NCI-H460 (cell line): Measurements from ENCODE around the gene CEBPE. TPM values are rescaled to one million over a fixed set of nuclear protein-coding genes. Genes with fewer than 3 reads are reported as not detected.

ENCODE experiments used
- DNase-seq: peaks from one replicate; pipeline ENCODE4 v3.0.0-alpha.2; 2016; ENCODE audit warnings: low read depth; ENCODE audit errors: extremely low read depth
- small RNA-seq, 2 experiments: library from RNA; depleted of rRNA; stranded (forward); fragments of <200 nt; gene quantifications; one replicate each; pipeline ENCODE3, GENCODE V24; 2014
- total RNA-seq: library from RNA; depleted of rRNA; stranded (reverse); fragments of >200 nt; shearing (Covaris generic); gene quantifications from 2 replicates; pipeline ENCODE4 v1.2.3, GENCODE V29; 2014; rRNA removed

Gene CEBPE
- total RNA-seq, 1 experiment from 2014 or later = not detected

GRCh38 chr14:23086565-23086964, 32.5 kb downstream of the CEBPE start:
- DNase-seq = no peak

DNA sequence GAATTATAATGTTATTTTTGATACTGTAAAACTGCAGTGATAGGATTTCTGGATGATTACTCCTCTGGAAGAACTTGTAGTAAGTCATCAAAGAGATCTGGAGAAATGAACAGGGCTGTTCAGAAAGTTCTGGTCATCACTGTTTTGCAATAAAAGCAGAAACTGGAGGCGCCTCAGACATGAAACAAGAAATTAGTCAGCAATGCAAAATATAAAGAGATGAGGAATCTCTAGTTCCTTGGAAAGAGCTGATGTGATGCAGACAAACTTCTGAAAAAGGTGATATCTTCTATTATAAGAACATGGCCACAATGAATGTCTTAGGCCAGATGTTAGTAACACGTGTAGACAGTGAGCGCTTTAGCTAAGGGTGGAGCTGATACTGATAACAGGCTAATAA, 33.6 kb downstream of the CEBPE start:
- DNase-seq = no peak

GRCh38 chr14:23080474-23080873, 38.6 kb downstream of the CEBPE start:
- no peak for DNase-seq

DNA sequence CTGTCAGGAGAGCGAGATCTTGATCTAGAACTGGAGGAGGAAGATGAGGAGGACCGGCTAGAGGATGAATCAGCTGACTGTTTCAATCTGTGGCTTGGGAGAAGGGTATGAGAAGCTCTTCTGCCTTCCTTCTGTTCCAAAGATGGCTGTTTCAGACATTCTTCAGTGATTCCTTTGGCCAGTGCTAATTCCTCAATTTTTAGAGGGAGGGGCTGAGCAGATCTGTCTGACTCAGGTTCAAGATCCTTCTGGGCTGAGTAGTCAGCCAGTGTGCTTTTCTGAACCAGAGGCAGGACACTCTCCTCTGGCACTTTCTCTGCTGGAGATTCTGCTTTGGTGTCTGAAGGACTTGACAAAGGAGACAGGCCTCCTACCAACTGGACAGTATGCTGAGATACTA, 39.3 kb downstream of the CEBPE start:
- DNase-seq = no peak

DNA sequence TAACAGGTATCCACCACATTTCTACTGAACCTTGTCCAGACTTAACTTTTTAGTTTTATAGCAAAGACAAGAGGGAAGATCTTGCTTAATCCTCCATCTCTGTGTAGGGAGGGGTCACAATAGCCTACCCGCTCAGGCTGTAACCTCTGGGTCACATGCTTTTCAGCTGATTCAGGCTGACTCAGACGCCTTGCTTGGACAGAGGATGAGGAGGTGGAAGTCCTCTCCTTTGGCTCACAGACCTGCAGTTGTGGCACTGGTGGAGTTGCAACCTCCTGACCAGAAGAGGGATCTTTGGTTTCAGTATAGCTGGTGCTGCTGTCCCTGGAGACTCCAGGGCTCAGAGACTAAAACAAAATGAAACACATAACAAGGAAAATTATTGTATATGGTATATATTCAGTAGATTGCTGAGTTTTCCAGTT, 40.4 kb downstream of the CEBPE start:
- peak; percentile 78 for DNase-seq

DNA sequence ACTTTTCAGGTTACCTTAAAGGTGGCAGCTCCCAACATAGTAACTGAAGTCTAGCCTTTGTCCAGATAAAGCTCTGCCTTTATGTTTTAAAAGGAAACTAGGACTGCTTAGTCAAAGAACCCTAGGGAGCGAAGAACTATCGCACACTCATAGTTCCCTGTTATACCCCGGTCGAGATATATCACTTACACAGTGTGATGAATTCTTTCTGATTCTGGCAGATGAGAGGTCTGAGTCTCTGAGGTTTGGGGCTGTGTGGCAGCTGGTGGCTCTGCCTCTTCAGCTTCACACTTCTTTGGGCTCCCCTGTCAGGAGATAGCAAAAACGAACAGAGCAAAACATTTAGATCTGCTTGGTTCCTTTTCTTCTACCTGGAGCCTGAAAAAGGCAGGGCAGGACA, 41.1 kb downstream of the CEBPE start:
- no peak for DNase-seq

- no peak for DNase-seq
Observed at GRCh38 chr14:23076785-23077408, 42.2 kb downstream of the CEBPE start.

DNA sequence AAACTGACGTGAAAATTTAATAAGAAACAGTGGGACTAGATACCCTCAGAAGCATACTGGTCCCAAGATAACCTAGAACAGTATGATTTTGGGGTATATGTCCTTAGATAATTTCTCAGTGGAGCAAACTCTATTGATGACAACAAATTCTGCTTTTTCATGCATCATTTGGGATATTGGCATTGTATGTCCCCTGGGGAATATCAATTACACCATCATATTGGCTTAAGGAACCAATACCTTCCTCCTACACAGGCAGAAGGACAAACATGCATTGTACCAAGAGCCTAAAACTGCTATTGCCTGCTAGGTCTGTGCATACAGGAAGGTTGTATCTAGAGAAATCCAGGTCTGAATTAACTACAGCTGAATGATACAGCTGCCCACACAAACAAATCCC, 44.1 kb downstream of the CEBPE start:
- DNase-seq = no peak

DNA sequence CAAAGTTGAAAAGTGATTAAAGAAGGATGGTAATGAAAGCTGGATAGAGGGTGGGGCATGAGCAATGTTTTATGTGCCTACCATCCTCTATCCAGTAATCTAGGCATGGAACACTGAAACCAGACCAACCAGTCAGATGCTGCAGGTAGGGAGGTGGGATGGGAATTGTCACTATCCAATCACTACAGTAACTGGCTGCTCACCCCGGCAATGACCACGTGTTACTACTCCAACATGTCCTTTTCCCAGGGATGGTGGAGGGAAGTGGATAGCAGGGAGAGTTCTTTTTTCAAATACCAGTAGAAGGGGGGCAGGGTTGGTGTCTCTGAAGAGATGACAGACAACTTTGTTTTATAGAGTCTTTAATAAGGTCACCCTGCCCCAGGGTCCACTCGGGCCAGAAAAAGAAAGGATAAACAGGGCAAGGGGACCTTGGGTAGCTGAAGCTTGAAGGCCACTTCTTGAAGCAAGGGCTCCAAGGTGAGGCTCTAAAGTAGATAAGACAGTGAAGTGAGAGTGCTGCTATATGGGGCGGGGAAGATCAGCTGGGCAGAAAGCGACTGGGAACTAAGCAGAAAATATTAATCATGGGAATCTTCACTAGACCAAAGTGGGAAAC, 47.0 kb downstream of the CEBPE start:
- no peak for DNase-seq

GRCh38 chr14:23071244-23071920, 47.7 kb downstream of the CEBPE start:
- DNase-seq = peak; percentile 83

GRCh38 chr14:23070262-23071129, 48.6 kb downstream of the CEBPE start:
- no peak for DNase-seq

- DNase-seq = no peak
Observed at GRCh38 chr14:23069413-23069806, 49.6 kb downstream of the CEBPE start.

GRCh38 chr14:23068789-23069412, 50.2 kb downstream of the CEBPE start:
- peak; percentile 92 for DNase-seq

- no peak for DNase-seq
Observed at GRCh38 chr14:23067847-23068788, 50.9 kb downstream of the CEBPE start.

Small RNAs within 50 kb of the gene (small RNA-seq; reads per million reads assigned to genes)
- gene RNU6-1138P = 0 reads per million in 2 experiments

Other genes with a start within 250 kb of the CEBPE start
- 102 and 107 TPM in 2 replicates for gene LRP10, start 247.5 kb downstream of the CEBPE start, total RNA-seq
- 0.32 and 0.37 TPM in 2 replicates for gene REM2, start 236.0 kb downstream of the CEBPE start, total RNA-seq
- 54.4 and 64.8 TPM in 2 replicates for gene RBM23, start 200.1 kb downstream of the CEBPE start, total RNA-seq
- gene PRMT5, start 189.9 kb downstream of the CEBPE start, total RNA-seq = 147 and 170 TPM in 2 replicates
- gene HAUS4, start 162.2 kb downstream of the CEBPE start, total RNA-seq = 77.6 and 81.7 TPM in 2 replicates
- 61.0 and 75.1 TPM in 2 replicates for gene AJUBA, start 136.7 kb downstream of the CEBPE start, total RNA-seq
- gene C14orf93, start 109.1 kb downstream of the CEBPE start, total RNA-seq = 12.8 and 15.1 TPM in 2 replicates
- gene PSMB5, start 84.4 kb downstream of the CEBPE start, total RNA-seq = 191 and 254 TPM in 2 replicates
- not detected in 2 replicates for gene PSMB11, start 77.0 kb downstream of the CEBPE start, total RNA-seq
- gene CDH24, start 61.7 kb downstream of the CEBPE start, total RNA-seq = 4.4 and 4.6 TPM in 2 replicates
- gene ACIN1, start 24.1 kb downstream of the CEBPE start, total RNA-seq = 73.8 and 92.9 TPM in 2 replicates
- 41.5 and 45.7 TPM in 2 replicates for gene C14orf119, start 23.8 kb downstream of the CEBPE start, total RNA-seq
- gene CIROP, start 14.3 kb downstream of the CEBPE start, total RNA-seq = not detected in 2 replicates
- gene SLC7A8, start 64.4 kb upstream of the CEBPE start, total RNA-seq = 1.0 and 1.1 TPM in 2 replicates
- not detected in 2 replicates for gene RNF212B, start 118.7 kb upstream of the CEBPE start, total RNA-seq
- gene HOMEZ, start 166.9 kb upstream of the CEBPE start, total RNA-seq = 7.1 and 7.8 TPM in 2 replicates
- 6.8 and 7.5 TPM in 2 replicates for gene PPP1R3E, start 183.6 kb upstream of the CEBPE start, total RNA-seq
- gene BCL2L2, start 187.6 kb upstream of the CEBPE start, total RNA-seq = 21.2 and 25.9 TPM in 2 replicates
- 70.8 and 90.2 TPM in 2 replicates for gene PABPN1, start 202.2 kb upstream of the CEBPE start, total RNA-seq
- 1.6 and 2.2 TPM in 2 replicates for gene SLC22A17, start 233.6 kb upstream of the CEBPE start, total RNA-seq
- gene EFS, start 245.9 kb upstream of the CEBPE start, total RNA-seq = 0.05 TPM in 1 of 2 replicates, not detected in the other